ENCODE data around the gene ZNF496.

ZNF496 gene

GRCh38 chr1:247347477-247348222 lies 16.0 kb upstream of the ZNF496 start:
- ATAC-seq (ENCODE audit: low read depth) (no peak), DNase-seq (ENCODE audit: low spot score in 2 of 2) (no peak)
- Mint-ChIP-seq H3K4me3 (no peak overlapping the region), H3K36me3 (peaks cover 4% of the 10 kb centered on the region), H3K27me3 (peaks cover 13% of the 10 kb centered on the region), H3K4me1 (peaks cover 3% of the 10 kb centered on the region), H3K27ac (no peak overlapping the region), H3K9me3 (no peaks in the 10 kb centered on the region)

GRCh38 chr1:247345881-247346280 lies 14.2 kb upstream of the ZNF496 start:
- ATAC-seq (ENCODE audit: low read depth) (no peak), DNase-seq (ENCODE audit: low spot score in 2 of 2) (no peak)
- Mint-ChIP-seq H3K36me3 (peaks cover 4% of the 10 kb centered on the region), H3K27ac (no peak overlapping the region), H3K4me3 (no peak overlapping the region), H3K27me3 (peaks cover 10% of the 10 kb centered on the region), H3K9me3 (no peaks in the 10 kb centered on the region), H3K4me1 (peaks cover 3% of the 10 kb centered on the region)

GRCh38 chr1:247343801-247344200 lies 12.1 kb upstream of the ZNF496 start:
- no peak for DNase-seq (ENCODE audit: low spot score in 2 of 2)
- Mint-ChIP-seq H3K4me3 (no peak overlapping the region), H3K27me3 (peaks cover 6% of the 10 kb centered on the region), H3K9me3 (no peaks in the 10 kb centered on the region), H3K36me3 (peaks cover 4% of the 10 kb centered on the region), H3K27ac (no peak overlapping the region), H3K4me1 (peaks cover 3% of the 10 kb centered on the region)
- ATAC-seq (ENCODE audit: low read depth): no peak

- DNase-seq (ENCODE audit: low spot score in 2 of 2): no peak
- Mint-ChIP-seq H3K27ac (no peak overlapping the region), H3K4me3 (no peak overlapping the region), H3K9me3 (no peaks in the 10 kb centered on the region), H3K36me3 (no peaks in the 10 kb centered on the region), H3K4me1 (peaks cover 4% of the 10 kb centered on the region), H3K27me3 (no peaks in the 10 kb centered on the region)
- no peak for ATAC-seq (ENCODE audit: low read depth)
These were observed 7.1 kb upstream of the ZNF496 start for GRCh38 chr1:247338723-247339275.

- no peaks in the 10 kb centered on the region for H3K36me3 Mint-ChIP-seq
- no peaks in the 10 kb centered on the region for H3K9me3 Mint-ChIP-seq
- ATAC-seq (ENCODE audit: low read depth) (no peak), DNase-seq (ENCODE audit: low spot score in 2 of 2) (no peak)
- H3K4me3 Mint-ChIP-seq: no peak overlapping the region
- no peak overlapping the region for H3K27ac Mint-ChIP-seq
- H3K27me3 Mint-ChIP-seq: no peaks in the 10 kb centered on the region
- peaks cover 8% of the 10 kb centered on the region for H3K4me1 Mint-ChIP-seq
These were observed 6.3 kb upstream of the ZNF496 start for GRCh38 chr1:247337961-247338360.

- H3K4me3 Mint-ChIP-seq: no peak overlapping the region
- no peaks in the 10 kb centered on the region for H3K27me3 Mint-ChIP-seq
- H3K36me3 Mint-ChIP-seq: no peaks in the 10 kb centered on the region
- H3K4me1 Mint-ChIP-seq: peaks cover 10% of the 10 kb centered on the region
- ATAC-seq (ENCODE audit: low read depth) (no peak), DNase-seq (ENCODE audit: low spot score in 2 of 2) (no peak)
- no peaks in the 10 kb centered on the region for H3K9me3 Mint-ChIP-seq
- no peak overlapping the region for H3K27ac Mint-ChIP-seq
These were observed 5.6 kb upstream of the ZNF496 start for GRCh38 chr1:247337250-247337746.

GRCh38 chr1:247336390-247336789 lies 4.7 kb upstream of the ZNF496 start:
- no peak overlapping the region for H3K4me3 Mint-ChIP-seq
- DNase-seq (ENCODE audit: low spot score in 2 of 2) (no peak), ATAC-seq (ENCODE audit: low read depth) (no peak)
- no peaks in the 10 kb centered on the region for H3K9me3 Mint-ChIP-seq
- no peaks in the 10 kb centered on the region for H3K36me3 Mint-ChIP-seq
- H3K27me3 Mint-ChIP-seq: no peaks in the 10 kb centered on the region
- peaks cover 10% of the 10 kb centered on the region for H3K4me1 Mint-ChIP-seq
- H3K27ac Mint-ChIP-seq: no peak overlapping the region

GRCh38 chr1:247335882-247336281 lies 4.2 kb upstream of the ZNF496 start:
- no peak for ATAC-seq (ENCODE audit: low read depth)
- Mint-ChIP-seq H3K4me3 (no peak overlapping the region), H3K27me3 (no peaks in the 10 kb centered on the region), H3K4me1 (peaks cover 10% of the 10 kb centered on the region), H3K9me3 (no peaks in the 10 kb centered on the region), H3K27ac (no peak overlapping the region), H3K36me3 (no peaks in the 10 kb centered on the region)
- DNase-seq (ENCODE audit: low spot score in 2 of 2): no peak

GRCh38 chr1:247334378-247335133 lies 2.9 kb upstream of the ZNF496 start:
- no peak for DNase-seq (ENCODE audit: low spot score in 2 of 2)
- Mint-ChIP-seq H3K4me3 (no peak overlapping the region), H3K27ac (no peak overlapping the region), H3K36me3 (no peaks in the 10 kb centered on the region), H3K27me3 (no peaks in the 10 kb centered on the region), H3K9me3 (no peaks in the 10 kb centered on the region), H3K4me1 (peaks cover 10% of the 10 kb centered on the region)
- ATAC-seq (ENCODE audit: low read depth): no peak

GRCh38 chr1:247332623-247333361 lies 1.1 kb upstream of the ZNF496 start:
- Mint-ChIP-seq H3K36me3 (no peaks in the 10 kb centered on the region), H3K27me3 (no peaks in the 10 kb centered on the region), H3K27ac (no peak overlapping the region), H3K9me3 (no peaks in the 10 kb centered on the region), H3K4me3 (peak overlapping the region; percentile 71), H3K4me1 (peaks cover 10% of the 10 kb centered on the region)
- DNase-seq (ENCODE audit: low spot score in 2 of 2): no peak
- ATAC-seq (ENCODE audit: low read depth): no peak

GRCh38 chr1:247332215-247332622 lies 552 bp upstream of the ZNF496 start:
- peak; percentile 41 for ATAC-seq (ENCODE audit: low read depth)
- H3K36me3 Mint-ChIP-seq: no peaks in the 10 kb centered on the region
- H3K27me3 Mint-ChIP-seq: no peaks in the 10 kb centered on the region
- peaks cover 10% of the 10 kb centered on the region for H3K4me1 Mint-ChIP-seq
- H3K27ac Mint-ChIP-seq: no peak overlapping the region
- peak overlapping the region; percentile 71 for H3K4me3 Mint-ChIP-seq
- no peaks in the 10 kb centered on the region for H3K9me3 Mint-ChIP-seq
- DNase-seq (ENCODE audit: low spot score in 2 of 2): peak; percentile 17 to 29

GRCh38 chr1:247331172-247331524 lies 519 bp downstream of the ZNF496 start:
- DNase-seq (ENCODE audit: low spot score in 2 of 2) (peak; percentile 29 to 49), ATAC-seq (ENCODE audit: low read depth) (peak; percentile 61)
- H3K27me3 Mint-ChIP-seq: no peaks in the 10 kb centered on the region
- H3K27ac Mint-ChIP-seq: no peak overlapping the region
- peaks cover 14% of the 10 kb centered on the region for H3K4me1 Mint-ChIP-seq
- H3K4me3 Mint-ChIP-seq: peak overlapping the region; percentile 95
- peaks cover 3% of the 10 kb centered on the region for H3K36me3 Mint-ChIP-seq
- H3K9me3 Mint-ChIP-seq: no peaks in the 10 kb centered on the region

GRCh38 chr1:247330548-247331171 lies 1.0 kb downstream of the ZNF496 start:
- Mint-ChIP-seq H3K27me3 (no peaks in the 10 kb centered on the region), H3K36me3 (peaks cover 3% of the 10 kb centered on the region), H3K4me3 (peak overlapping the region; percentile 95), H3K9me3 (no peaks in the 10 kb centered on the region), H3K4me1 (peaks cover 14% of the 10 kb centered on the region), H3K27ac (peak overlapping the region; percentile 67)
- ATAC-seq (ENCODE audit: low read depth): no peak
- DNase-seq (ENCODE audit: low spot score in 2 of 2): no peak
